AG08395 (cell line): ENCODE measurements around the gene FRG2C.
"Not testable (repeated sequence)": the region's sequence is repeated elsewhere in the genome, so short reads cannot be mapped to it uniquely, and the experiment has no call there.

ENCODE experiments used
- DNase-seq: peaks from one replicate; pipeline ENCODE4 v3.0.0; 2012; ENCODE audit warnings: mixed read lengths, low spot score

Gene FRG2C

DNA sequence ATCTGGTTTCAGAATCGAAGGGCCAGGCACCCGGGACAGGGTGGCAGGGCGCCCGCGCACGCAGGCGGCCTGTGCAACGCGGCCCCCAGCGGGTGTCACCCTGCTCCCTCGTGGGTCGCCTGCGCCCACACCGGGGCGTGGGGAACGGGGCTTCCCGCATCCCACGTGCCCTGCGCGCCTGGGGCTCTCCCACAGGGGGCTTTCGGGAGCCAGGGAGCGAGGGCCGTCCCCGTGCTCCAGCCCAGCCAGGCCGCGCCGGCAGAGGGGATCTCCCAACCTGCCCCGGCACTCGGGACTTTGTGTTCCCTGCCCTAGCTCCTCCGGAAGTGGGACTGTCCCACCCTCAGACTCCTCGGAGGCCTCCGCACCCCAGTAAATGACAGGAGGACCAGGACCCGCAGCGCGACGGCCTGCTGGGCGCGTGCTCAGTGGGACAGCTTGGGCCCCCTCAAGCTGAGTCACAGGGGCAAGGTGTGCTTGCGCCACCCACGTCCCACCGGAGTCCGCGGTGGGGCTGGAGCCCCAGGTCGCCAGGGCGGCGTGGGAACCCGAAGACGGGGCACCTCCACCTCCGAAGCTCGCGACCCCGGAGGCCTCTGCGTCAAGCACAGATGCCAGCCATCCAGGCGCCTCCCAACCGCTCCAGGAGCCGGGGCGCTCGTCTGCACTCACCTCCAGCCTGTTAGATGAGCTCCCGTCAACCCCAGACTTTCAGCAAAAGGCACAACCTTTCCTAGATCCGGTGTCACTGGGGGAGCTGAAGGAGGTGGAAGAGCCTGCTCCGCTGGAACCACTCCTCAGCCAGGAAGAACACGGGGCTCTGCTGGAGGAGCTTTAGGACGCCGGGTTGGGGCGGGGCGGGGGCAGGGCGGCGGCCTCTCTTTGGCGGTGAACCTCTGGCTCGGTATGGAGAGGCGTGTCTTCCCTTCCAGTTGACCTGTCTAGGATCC is 5.5 kb downstream of the FRG2C start:
- not testable (repeated sequence) for DNase-seq

DNA sequence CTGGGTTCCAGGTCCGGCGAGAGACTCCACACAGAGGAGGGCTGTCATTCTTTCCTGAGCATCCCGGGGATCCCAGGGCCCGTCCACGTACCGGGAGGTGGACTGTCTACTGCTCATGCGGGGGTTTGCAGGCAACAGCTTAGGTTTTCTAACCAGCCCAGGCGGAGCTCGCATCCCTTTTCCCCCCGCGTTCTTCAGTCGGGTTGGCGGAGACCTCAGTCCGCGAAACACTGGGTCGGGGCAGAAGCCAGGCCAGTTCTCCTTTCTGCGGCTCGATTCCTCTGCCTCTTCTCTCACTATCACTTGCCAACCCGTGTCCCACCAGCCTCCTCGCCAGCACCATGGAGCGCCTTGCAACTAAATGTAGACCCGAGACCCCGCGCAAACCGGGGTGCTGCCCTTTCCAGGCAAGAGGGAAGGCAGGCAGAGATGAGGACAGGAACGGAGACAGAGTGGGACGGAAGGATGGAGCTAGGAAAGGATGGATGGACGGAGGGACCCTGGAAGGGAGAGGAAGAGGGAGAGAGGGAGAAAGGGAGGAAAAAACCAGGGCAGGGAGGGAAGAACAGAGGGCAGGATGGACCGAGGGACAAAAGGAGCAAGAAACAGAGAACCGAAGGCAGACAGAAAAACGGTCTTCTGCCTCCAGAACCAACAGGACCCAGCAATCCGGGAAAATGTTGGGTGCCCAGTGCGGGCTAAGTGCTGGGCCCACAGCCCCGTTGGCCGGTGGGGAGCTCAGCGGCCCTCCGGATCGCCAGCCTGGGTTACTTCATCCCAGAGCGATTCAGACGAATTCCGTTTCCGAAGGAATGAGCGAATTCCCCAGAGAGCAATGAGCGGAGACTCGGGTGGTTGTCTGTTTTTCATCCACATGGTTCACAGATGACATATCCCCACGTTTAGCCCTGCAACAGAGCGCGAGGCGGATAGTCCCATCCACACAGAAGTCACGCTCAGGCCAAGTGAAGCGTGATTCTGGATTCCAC is 6.5 kb downstream of the FRG2C start:
- peak; percentile 40 for DNase-seq

DNA sequence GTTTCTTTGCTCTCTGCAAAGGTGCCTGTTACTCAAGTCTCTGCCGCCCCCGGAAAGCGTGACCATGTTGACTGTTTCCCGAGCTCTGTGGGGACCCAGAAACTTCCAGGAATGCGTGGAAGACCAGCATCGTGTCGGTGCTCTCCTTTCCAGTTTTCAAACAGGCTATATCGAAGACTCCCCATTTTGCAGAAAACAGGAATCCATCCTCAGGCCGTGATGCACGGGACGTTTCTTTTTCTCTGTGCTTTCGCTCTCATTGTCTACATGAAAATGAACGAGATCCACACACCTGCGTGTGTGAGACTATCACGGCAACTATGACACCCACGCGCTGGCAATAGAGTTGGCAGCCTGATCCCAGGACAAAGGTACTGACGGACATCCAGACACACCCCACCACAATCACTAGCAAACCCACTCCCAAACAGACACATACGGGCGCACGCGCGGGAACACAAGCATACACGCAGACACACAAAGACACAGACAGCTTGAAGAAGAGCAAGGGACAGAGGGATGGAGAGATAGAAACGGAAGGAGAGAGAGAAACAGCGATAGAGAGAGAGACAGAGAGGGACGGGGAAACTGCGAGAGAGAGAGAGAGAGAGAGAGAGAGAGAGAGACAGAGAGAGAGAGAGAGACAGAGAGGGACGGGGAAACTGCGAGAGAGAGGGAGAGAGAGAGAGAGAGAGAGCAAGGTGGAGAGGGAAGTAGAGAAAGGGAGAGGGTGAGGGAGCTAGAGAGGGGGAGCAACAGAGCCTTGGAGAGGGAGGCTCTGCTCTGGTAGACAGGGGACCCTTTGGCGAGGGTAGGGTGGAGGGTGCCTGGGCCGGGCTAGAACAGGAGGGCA is 7.4 kb downstream of the FRG2C start:
- not testable (repeated sequence) for DNase-seq

DNA sequence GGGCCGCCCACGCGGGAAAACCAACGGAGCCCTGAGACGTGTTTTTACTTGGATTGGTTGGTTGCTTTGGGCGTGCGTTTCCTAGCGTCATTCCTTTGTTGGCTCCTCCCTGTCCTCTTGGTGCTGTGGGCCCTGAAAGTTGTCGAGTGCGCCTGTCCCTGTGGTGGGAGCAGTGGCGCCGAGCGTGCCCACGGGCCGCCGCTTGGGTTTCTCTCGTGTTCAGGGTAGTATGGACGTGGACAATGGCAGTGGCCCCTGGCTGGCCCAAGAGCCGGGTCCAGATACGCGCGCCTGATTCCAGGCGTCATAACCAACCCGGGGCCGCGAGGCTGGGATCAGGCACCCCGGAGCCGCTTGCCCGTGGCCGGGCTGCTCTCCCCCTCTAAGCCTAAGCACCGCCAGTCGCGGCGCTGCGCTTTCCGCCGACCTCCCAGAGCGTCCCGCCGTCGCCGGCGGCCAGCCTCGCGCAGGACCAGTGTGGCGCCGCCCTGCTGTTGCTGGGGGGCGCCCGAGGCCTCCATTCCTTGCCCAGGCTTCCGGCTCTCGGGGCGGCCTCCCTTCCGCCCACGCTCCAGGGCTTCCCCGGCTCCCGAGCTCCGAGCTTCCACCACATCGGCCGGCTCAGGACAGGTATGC is 8.1 kb downstream of the FRG2C start:
- DNase-seq, result peak; percentile 46

DNA sequence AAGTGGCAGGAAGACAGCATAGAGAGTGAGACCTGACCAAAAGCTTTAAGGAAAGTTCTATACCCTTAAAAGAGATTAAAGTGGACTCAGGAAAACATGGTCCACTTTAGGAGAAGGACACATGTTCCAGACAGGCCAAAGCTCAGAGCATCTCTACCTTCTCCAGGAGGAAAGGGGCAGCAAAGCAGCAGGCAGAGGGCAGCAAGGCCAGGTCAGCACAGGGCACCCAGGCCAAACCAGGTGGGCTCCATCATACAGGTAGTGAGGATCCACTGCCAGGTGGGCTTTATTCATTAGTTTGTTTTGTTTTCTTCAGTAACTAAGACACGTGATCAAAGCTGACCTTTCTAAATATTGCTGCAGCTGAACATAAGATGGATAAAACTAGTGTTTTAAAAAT is 19.8 kb downstream of the FRG2C start:
- not testable (repeated sequence) for DNase-seq

DNA sequence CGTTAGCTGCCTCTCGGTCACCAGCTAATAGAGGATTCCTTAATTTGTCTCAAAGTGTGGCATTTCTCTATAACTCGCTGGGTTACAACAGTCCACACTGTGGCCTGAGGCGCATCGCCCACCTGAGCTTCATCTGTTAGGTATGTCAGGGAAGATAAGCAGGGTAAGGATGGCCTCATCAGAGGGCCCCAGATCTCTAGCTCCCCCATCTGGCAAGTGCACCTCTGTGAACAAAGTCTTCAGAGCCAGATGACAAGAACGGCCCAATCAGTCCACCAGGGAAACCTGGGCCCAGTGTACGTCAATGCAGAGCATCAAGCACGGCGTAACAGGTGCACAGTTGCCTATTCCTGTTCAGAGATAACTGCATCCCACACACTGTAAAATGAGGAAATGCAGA is 23.2 kb downstream of the FRG2C start:
- DNase-seq, result no peak

DNA sequence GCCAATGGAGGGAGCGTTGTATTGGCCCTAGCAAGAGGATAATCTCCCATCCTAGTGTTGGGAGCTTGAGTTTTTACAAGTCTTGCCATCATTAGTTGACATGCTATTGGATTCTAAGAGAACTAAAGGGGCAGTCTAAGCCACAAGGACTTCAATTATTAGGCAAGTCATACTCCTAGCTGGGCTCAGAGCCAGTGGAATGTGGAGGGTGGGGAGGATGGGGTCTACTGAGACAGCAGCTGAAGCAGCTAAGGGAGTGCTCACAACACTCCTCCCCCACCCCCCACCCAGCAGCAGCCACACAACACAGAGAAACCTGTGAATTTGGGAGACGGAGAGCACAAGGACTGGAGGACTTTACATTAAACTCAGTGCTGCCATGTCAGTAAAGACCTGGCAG is 27.9 kb downstream of the FRG2C start:
- no peak for DNase-seq
